Neuronal stem cell (in vitro differentiated cells): ENCODE results near the gene EIF3A.
A peak's percentile ranks its signal among the peaks of the same experiment; 100 is the strongest.

Experiments
- DNase-seq: peaks from one replicate; pipeline ENCODE4 v3.0.0-alpha.2; 2013; ENCODE audit warnings: low spot score
- H2AFZ ChIP-seq: one replicate; pipeline ENCODE4 v1.6.1; 2013; ENCODE audit warnings: mild to moderate bottlenecking, low read length, inconsistent platforms
- H2AK5ac ChIP-seq: 2 replicates; pipeline ENCODE4 v1.6.1; 2013; ENCODE audit warnings: low read depth, mild to moderate bottlenecking, inconsistent platforms, low read length, moderate library complexity, mixed read lengths
- H2BK120ac ChIP-seq: 2 replicates; pipeline ENCODE4 v1.6.1; 2013; ENCODE audit warnings: low read depth, mild to moderate bottlenecking, inconsistent platforms, low read length, moderate library complexity, mixed read lengths
- H2BK12ac ChIP-seq: one replicate; pipeline ENCODE4 v1.6.1; 2013; ENCODE audit warnings: low read length, inconsistent platforms
- H2BK15ac ChIP-seq: 2 replicates; pipeline ENCODE4 v1.6.1; 2013; ENCODE audit warnings: mild to moderate bottlenecking, low read length, inconsistent platforms, mixed read lengths
- H2BK5ac ChIP-seq: one replicate; pipeline ENCODE4 v1.6.1; 2013; ENCODE audit warnings: inconsistent platforms, mild to moderate bottlenecking, low read length, moderate library complexity
- H3K14ac ChIP-seq: one replicate; pipeline ENCODE4 v1.6.1; 2013; ENCODE audit warnings: low read length, inconsistent platforms
- H3K18ac ChIP-seq: 2 replicates; pipeline ENCODE4 v1.6.1; 2013; ENCODE audit warnings: low read length, inconsistent platforms
- H3K23ac ChIP-seq: 2 replicates; pipeline ENCODE4 v1.6.1; 2013; ENCODE audit warnings: low read depth, mild to moderate bottlenecking, mixed read lengths, low read length, inconsistent platforms; ENCODE audit not compliant: poor library complexity
- H3K27ac ChIP-seq: replicated peaks from 3 replicates; pipeline ENCODE4 v1.5.1; 2013; ENCODE audit warnings: low read length, inconsistent platforms
- H3K27me3 ChIP-seq, 3 experiments: 2 replicates each; pipeline ENCODE4 v1.6.1; 2013; ENCODE audit warnings: low read length in 3 of 3, mild to moderate bottlenecking in 2 of 3, inconsistent platforms in 1 of 3, low read depth in 1 of 3, mixed read lengths in 1 of 3, moderate library complexity in 1 of 3; ENCODE audit not compliant: control insufficient read depth in 3 of 3, insufficient read depth in 3 of 3
- H3K36me3 ChIP-seq, 2 donors: replicated peaks in 1 of 2; 2 replicates each; pipeline ENCODE4 v1.6.1; 2013; ENCODE audit warnings: low read length in 2 of 2; ENCODE audit not compliant: control insufficient read depth in 2 of 2, insufficient read depth in 2 of 2
- H3K4ac ChIP-seq: 2 replicates; pipeline ENCODE4 v1.6.1; 2013; ENCODE audit warnings: inconsistent platforms, mild to moderate bottlenecking, low read length, moderate library complexity
- H3K4me1 ChIP-seq, 2 donors: 1 replicate in 1 of 2; 2 replicates in 1 of 2; pipeline ENCODE4 v1.6.1; 2013; ENCODE audit warnings: low read length in 2 of 2, low read depth in 1 of 2; ENCODE audit not compliant: control insufficient read depth in 2 of 2, insufficient read depth in 1 of 2
- H3K4me2 ChIP-seq: one replicate; pipeline ENCODE4 v1.6.1; 2013; ENCODE audit warnings: mild to moderate bottlenecking, low read length, inconsistent platforms; ENCODE audit not compliant: insufficient read depth, poor library complexity, severe bottlenecking
- H3K4me3 ChIP-seq, 2 donors: 2 replicates each; pipeline ENCODE4 v1.5.1; 2013; ENCODE audit warnings: low read length in 2 of 2, mild to moderate bottlenecking in 2 of 2, inconsistent platforms in 1 of 2, moderate library complexity in 1 of 2
- H3K79me1 ChIP-seq: one replicate; pipeline ENCODE4 v1.6.1; 2013; ENCODE audit warnings: low read depth, mild to moderate bottlenecking, inconsistent platforms, low read length, moderate library complexity
- H3K9ac ChIP-seq: one replicate; pipeline ENCODE4 v1.6.1; 2013; ENCODE audit warnings: mild to moderate bottlenecking, low read depth, low read length, inconsistent platforms; ENCODE audit not compliant: poor library complexity
- H3K9me3 ChIP-seq, 2 donors: replicated peaks in 1 of 2; 2 replicates each; pipeline versions ENCODE3 to v1.6.1; 2013; ENCODE audit warnings: low read length in 2 of 2, mild to moderate bottlenecking in 2 of 2, inconsistent platforms in 1 of 2, low read depth in 1 of 2, mixed read lengths in 1 of 2, moderate library complexity in 1 of 2; ENCODE audit not compliant: control insufficient read depth in 2 of 2, insufficient read depth in 1 of 2
- H4K8ac ChIP-seq: one replicate; pipeline ENCODE4 v1.6.1; 2013; ENCODE audit warnings: low read depth, mild to moderate bottlenecking, inconsistent platforms, low read length, moderate library complexity
- H4K91ac ChIP-seq: one replicate; pipeline ENCODE4 v1.6.1; 2013; ENCODE audit warnings: low read length, low read depth, mild to moderate bottlenecking, inconsistent platforms; ENCODE audit not compliant: poor library complexity
- WGBS, 2 donors: extraction: QIAGEN DNeasy Blood & Tissue Kit; methylation state at CpG; one replicate each; pipeline ENCODE4 v1.1.7; 2013; ENCODE audit warnings: missing lambda C conversion rate in 2 of 2, mixed read lengths in 1 of 2; ENCODE audit not compliant: insufficient read length in 2 of 2, insufficient replicate concordance in 1 of 2; ENCODE audit errors: extremely low coverage in 2 of 2; 5-methylcytosine and 5-hydroxymethylcytosine counted together

EIF3A gene

GRCh38 chr10:119025336-119025735 lies 55.3 kb downstream of the EIF3A start:
- Histone ChIP-seq H3K14ac (no peak overlapping the region), H3K27me3 (peaks cover 0 to 48% (median 2%) of the 10 kb centered on the region in 3 experiments), H4K91ac (no peak overlapping the region), H2AK5ac (no peak overlapping the region), H3K9me3 (no peaks in the 10 kb centered on the region), H3K4me2 (no peak overlapping the region), H2BK12ac (no peak overlapping the region), H3K9ac (no peak overlapping the region), H3K27ac (no peak overlapping the region), H2BK15ac (no peak overlapping the region), H2BK120ac (no peak overlapping the region), H2BK5ac (no peak overlapping the region), H3K36me3 (no peaks in the 10 kb centered on the region), H3K4me3 (no peak overlapping the region), H3K4me1 (peaks cover 3 to 13% of the 10 kb centered on the region in 2 donors), H2AFZ (no peak overlapping the region), H3K18ac (no peak overlapping the region), H3K23ac (no peak overlapping the region), H3K79me1 (peaks cover 2% of the 10 kb centered on the region), H3K4ac (no peak overlapping the region), H4K8ac (no peak overlapping the region)
- DNase-seq, result no peak
- WGBS, 2 donors, result no CpG with 5 or more reads among the region's 7 CpGs

- WGBS, 2 donors, result no CpG with 5 or more reads among the region's 6 CpGs
- Histone ChIP-seq H2AFZ (no peak overlapping the region), H2BK120ac (no peak overlapping the region), H3K9ac (no peak overlapping the region), H3K14ac (no peak overlapping the region), H4K8ac (no peak overlapping the region), H3K27ac (no peak overlapping the region), H3K9me3 (no peaks in the 10 kb centered on the region), H3K36me3 (no peaks in the 10 kb centered on the region), H3K4ac (no peak overlapping the region), H2BK15ac (no peak overlapping the region), H3K79me1 (peaks cover 2% of the 10 kb centered on the region), H3K18ac (no peak overlapping the region), H4K91ac (no peak overlapping the region), H3K4me3 (no peak overlapping the region), H3K23ac (no peak overlapping the region), H3K27me3 (peaks cover 0 to 48% (median 2%) of the 10 kb centered on the region in 3 experiments), H2BK12ac (no peak overlapping the region), H3K4me2 (no peak overlapping the region), H2AK5ac (no peak overlapping the region), H2BK5ac (no peak overlapping the region), H3K4me1 (peaks cover 3 to 13% of the 10 kb centered on the region in 2 donors)
- no peak for DNase-seq
Measured at GRCh38 chr10:119024882-119025281, 55.7 kb downstream of the EIF3A start.

GRCh38 chr10:119023553-119023868 lies 57.1 kb downstream of the EIF3A start:
- Histone ChIP-seq H3K36me3 (no peaks in the 10 kb centered on the region), H3K4me1 (peaks cover 3 to 13% of the 10 kb centered on the region in 2 donors), H2BK12ac (no peak overlapping the region), H3K79me1 (no peaks in the 10 kb centered on the region), H3K23ac (no peak overlapping the region), H2BK120ac (peak overlapping the region; percentile 91), H3K27me3 (peaks cover 0 to 48% (median 0%) of the 10 kb centered on the region in 3 experiments), H3K4me2 (no peak overlapping the region), H4K8ac (peak overlapping the region; percentile 48), H3K18ac (peak overlapping the region; percentile 71), H3K27ac (no peak overlapping the region), H3K4ac (no peak overlapping the region), H3K4me3 (no peak overlapping the region), H2BK5ac (peak overlapping the region; percentile 82), H2AFZ (peak overlapping the region; percentile 18), H3K9me3 (no peaks in the 10 kb centered on the region), H2AK5ac (peak overlapping the region; percentile 63), H3K9ac (no peak overlapping the region), H3K14ac (no peak overlapping the region), H2BK15ac (peak overlapping the region; percentile 64), H4K91ac (no peak overlapping the region)
- WGBS, 2 donors, result no CpG with 5 or more reads among the region's 8 CpGs
- DNase-seq, result no peak

GRCh38 chr10:119022846-119023552 lies 57.6 kb downstream of the EIF3A start:
- Histone ChIP-seq H3K4me2 (no peak overlapping the region), H3K18ac (no peak overlapping the region), H3K27me3 (peaks cover 0 to 46% (median 0%) of the 10 kb centered on the region in 3 experiments), H3K27ac (no peak overlapping the region), H4K8ac (no peak overlapping the region), H3K79me1 (no peaks in the 10 kb centered on the region), H3K9ac (no peak overlapping the region), H3K14ac (no peak overlapping the region), H2BK12ac (no peak overlapping the region), H4K91ac (no peak overlapping the region), H2AFZ (peak overlapping the region; percentile 18), H3K4me1 (peaks cover 3 to 13% of the 10 kb centered on the region in 2 donors), H2BK15ac (no peak overlapping the region), H2AK5ac (no peak overlapping the region), H3K4ac (no peak overlapping the region), H3K4me3 (no peak overlapping the region), H3K36me3 (no peaks in the 10 kb centered on the region), H2BK120ac (peak overlapping the region; percentile 91), H3K23ac (no peak overlapping the region), H2BK5ac (no peak overlapping the region), H3K9me3 (no peaks in the 10 kb centered on the region)
- no CpG with 5 or more reads among the region's 8 CpGs for WGBS, 2 donors
- no peak for DNase-seq
